ENCODE measurements around the gene FGF18.

Gene FGF18

GRCh38 chr5:171445644-171446516 is 26.4 kb downstream of the FGF18 start:
- TF ChIP-seq FOXP2 (optimal IDR thresholded peaks at IDR 0.05; ENCODE audit: borderline replicate concordance, extremely low read depth, extremely low read length, insufficient read depth) (peak; percentile 22), REST (IDR thresholded peaks at IDR 0.05; ENCODE audit: insufficient read depth in 1 of 2, low read depth in 2 of 2, low read length in 2 of 2) (no peak), SIN3A (IDR thresholded peaks at IDR 0.05; ENCODE audit: borderline replicate concordance, insufficient read depth, low read length) (no peak), POLR2AphosphoS5 (IDR thresholded peaks at IDR 0.05; ENCODE audit: low read depth, low read length) (no peak), TAF1 (IDR thresholded peaks at IDR 0.05; ENCODE audit: borderline replicate concordance, insufficient read depth, low read length) (no peak)

- TF ChIP-seq TAF1 (IDR thresholded peaks at IDR 0.05; ENCODE audit: borderline replicate concordance, insufficient read depth, low read length) (no peak), FOXP2 (optimal IDR thresholded peaks at IDR 0.05; ENCODE audit: borderline replicate concordance, extremely low read depth, extremely low read length, insufficient read depth) (no peak), POLR2AphosphoS5 (IDR thresholded peaks at IDR 0.05; ENCODE audit: low read depth, low read length) (no peak), REST (IDR thresholded peaks at IDR 0.05; ENCODE audit: insufficient read depth in 1 of 2, low read depth in 2 of 2, low read length in 2 of 2) (no peak), SIN3A (IDR thresholded peaks at IDR 0.05; ENCODE audit: borderline replicate concordance, insufficient read depth, low read length) (no peak)
These were observed 27.8 kb downstream of the FGF18 start for GRCh38 chr5:171447226-171447625.

GRCh38 chr5:171449426-171449825 is 30.0 kb downstream of the FGF18 start:
- TF ChIP-seq TAF1 (IDR thresholded peaks at IDR 0.05; ENCODE audit: borderline replicate concordance, insufficient read depth, low read length) (no peak), POLR2AphosphoS5 (IDR thresholded peaks at IDR 0.05; ENCODE audit: low read depth, low read length) (no peak), REST (IDR thresholded peaks at IDR 0.05; ENCODE audit: insufficient read depth in 1 of 2, low read depth in 2 of 2, low read length in 2 of 2) (no peak), FOXP2 (optimal IDR thresholded peaks at IDR 0.05; ENCODE audit: borderline replicate concordance, extremely low read depth, extremely low read length, insufficient read depth) (no peak), SIN3A (IDR thresholded peaks at IDR 0.05; ENCODE audit: borderline replicate concordance, insufficient read depth, low read length) (no peak)

DNA sequence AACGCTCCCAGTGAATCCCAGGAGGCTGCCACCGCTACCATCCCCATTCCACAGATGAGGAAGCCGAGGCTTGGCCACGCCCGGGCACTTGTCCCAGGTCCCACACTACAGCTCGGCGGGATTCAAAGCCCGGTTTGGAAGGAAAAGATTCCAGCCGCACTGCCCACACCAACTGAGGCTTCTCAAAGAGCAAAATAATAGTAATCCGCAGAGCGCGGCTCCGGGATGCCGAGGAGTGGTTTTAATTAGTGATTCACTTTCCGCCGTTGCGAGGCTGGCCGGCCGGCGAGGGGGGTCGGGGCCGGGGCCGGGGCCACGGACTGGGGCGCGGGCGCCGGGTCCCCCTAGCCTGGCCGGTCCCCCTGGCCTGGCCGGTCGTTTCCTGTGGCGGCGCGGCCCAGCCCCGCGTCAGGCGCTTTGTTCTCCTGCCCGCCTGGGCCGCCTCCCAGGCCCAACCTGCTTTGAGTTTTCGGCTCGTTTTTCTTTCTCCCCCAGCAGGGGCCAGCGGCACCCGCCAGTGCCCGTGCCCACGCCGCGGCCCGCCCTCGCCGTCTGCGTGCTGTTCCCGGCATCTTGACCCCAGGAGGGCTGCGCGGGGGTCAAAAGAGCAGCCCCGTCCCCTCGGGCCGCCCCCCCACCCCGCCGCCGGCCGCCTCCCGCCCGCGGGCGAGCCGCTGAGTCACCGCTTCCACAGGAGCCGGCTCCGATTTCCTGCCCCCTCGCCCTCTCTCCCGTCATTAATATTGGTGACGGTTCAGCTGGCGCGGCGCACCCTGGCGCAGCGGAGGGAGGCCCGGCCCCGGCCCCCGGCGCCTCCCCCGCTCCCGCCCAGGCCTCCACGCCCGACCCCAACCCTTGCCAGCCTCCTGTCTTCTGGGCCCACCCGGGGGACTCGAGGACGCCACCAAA is 31.2 kb downstream of the FGF18 start:
- TF ChIP-seq FOXP2 (optimal IDR thresholded peaks at IDR 0.05; ENCODE audit: borderline replicate concordance, extremely low read depth, extremely low read length, insufficient read depth) (no peak), SIN3A (IDR thresholded peaks at IDR 0.05; ENCODE audit: borderline replicate concordance, insufficient read depth, low read length) (no peak), TAF1 (IDR thresholded peaks at IDR 0.05; ENCODE audit: borderline replicate concordance, insufficient read depth, low read length) (peak; percentile 16; the same call in 1 of the 2 replicates), POLR2AphosphoS5 (IDR thresholded peaks at IDR 0.05; ENCODE audit: low read depth, low read length) (no peak), REST (IDR thresholded peaks at IDR 0.05; ENCODE audit: insufficient read depth in 1 of 2, low read depth in 2 of 2, low read length in 2 of 2) (no peak)
